ENCODE results near the gene INS.

The INS gene

DNA sequence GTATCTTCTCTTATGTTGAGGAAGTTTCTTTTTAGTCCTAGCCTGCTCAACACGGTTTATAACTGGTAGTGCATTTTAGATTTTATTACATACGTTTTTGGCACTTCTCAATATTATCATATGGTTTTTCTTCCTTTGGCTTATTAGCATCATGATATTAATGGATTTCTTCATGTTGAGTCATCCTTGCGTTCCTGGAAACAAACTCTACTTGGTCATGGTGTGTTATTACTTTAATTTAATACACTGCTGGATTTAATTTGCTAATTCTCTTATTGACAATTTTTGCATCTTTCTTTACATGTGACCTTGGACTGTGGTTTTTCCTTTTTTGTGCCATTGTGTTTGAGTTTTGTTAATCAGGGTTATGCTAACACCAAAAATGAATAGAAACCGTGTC lies 42.3 kb downstream of the INS start:
- TF ChIP-seq, protein P1, sequence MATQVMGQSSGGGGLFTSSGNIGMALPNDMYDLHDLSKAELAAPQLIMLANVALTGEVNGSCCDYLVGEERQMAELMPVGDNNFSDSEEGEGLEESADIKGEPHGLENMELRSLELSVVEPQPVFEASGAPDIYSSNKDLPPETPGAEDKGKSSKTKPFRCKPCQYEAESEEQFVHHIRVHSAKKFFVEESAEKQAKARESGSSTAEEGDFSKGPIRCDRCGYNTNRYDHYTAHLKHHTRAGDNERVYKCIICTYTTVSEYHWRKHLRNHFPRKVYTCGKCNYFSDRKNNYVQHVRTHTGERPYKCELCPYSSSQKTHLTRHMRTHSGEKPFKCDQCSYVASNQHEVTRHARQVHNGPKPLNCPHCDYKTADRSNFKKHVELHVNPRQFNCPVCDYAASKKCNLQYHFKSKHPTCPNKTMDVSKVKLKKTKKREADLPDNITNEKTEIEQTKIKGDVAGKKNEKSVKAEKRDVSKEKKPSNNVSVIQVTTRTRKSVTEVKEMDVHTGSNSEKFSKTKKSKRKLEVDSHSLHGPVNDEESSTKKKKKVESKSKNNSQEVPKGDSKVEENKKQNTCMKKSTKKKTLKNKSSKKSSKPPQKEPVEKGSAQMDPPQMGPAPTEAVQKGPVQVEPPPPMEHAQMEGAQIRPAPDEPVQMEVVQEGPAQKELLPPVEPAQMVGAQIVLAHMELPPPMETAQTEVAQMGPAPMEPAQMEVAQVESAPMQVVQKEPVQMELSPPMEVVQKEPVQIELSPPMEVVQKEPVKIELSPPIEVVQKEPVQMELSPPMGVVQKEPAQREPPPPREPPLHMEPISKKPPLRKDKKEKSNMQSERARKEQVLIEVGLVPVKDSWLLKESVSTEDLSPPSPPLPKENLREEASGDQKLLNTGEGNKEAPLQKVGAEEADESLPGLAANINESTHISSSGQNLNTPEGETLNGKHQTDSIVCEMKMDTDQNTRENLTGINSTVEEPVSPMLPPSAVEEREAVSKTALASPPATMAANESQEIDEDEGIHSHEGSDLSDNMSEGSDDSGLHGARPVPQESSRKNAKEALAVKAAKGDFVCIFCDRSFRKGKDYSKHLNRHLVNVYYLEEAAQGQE (IDR thresholded peaks at IDR 0.05; ENCODE audit: insufficient replicate concordance, low read depth): no peak
- TF ChIP-seq, protein P2, sequence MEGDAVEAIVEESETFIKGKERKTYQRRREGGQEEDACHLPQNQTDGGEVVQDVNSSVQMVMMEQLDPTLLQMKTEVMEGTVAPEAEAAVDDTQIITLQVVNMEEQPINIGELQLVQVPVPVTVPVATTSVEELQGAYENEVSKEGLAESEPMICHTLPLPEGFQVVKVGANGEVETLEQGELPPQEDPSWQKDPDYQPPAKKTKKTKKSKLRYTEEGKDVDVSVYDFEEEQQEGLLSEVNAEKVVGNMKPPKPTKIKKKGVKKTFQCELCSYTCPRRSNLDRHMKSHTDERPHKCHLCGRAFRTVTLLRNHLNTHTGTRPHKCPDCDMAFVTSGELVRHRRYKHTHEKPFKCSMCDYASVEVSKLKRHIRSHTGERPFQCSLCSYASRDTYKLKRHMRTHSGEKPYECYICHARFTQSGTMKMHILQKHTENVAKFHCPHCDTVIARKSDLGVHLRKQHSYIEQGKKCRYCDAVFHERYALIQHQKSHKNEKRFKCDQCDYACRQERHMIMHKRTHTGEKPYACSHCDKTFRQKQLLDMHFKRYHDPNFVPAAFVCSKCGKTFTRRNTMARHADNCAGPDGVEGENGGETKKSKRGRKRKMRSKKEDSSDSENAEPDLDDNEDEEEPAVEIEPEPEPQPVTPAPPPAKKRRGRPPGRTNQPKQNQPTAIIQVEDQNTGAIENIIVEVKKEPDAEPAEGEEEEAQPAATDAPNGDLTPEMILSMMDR (IDR thresholded peaks at IDR 0.05; ENCODE audit: insufficient read depth, low read length): no peak
- TF ChIP-seq POLR2AphosphoS5 (IDR thresholded peaks at IDR 0.05; ENCODE audit: low read depth) (no peak), GABPA (IDR thresholded peaks at IDR 0.05; ENCODE audit: low read depth) (no peak), SPI1 (IDR thresholded peaks at IDR 0.05; ENCODE audit: borderline replicate concordance, low read depth) (no peak)
- no peak overlapping the region for H3K4me3 ChIP-seq (replicated peaks; ENCODE audit: insufficient read depth, low read length)
- H3K27ac ChIP-seq (replicated peaks): no peak overlapping the region
- peaks cover 4% of the 10 kb centered on the region for H3K27me3 ChIP-seq (ENCODE audit: insufficient read depth, poor library complexity, severe bottlenecking)
- no peak for DNase-seq (ENCODE audit: low read depth in 1 of 2, low spot score in 1 of 2)

DNA sequence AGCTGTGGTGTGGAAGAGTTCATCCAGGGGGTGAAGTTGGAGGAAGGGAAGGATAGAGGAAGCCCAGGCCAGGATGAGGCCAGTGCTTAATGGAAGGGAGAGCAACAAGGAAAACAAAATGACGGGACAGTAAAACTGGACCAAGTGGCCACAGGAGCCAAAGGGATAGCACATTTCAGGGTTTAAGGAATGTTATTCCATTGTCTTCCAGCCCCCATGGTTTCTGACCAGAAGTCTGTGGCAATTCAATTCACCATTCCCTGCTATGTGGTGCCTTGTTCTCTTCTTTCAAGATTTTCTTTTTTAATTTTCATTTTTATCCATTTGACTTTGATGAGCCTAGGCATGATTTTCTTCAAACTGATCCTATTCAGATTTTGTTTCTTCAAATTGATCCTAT lies 44.3 kb downstream of the INS start:
- TF ChIP-seq, protein P2 (IDR thresholded peaks at IDR 0.05; ENCODE audit: insufficient read depth, low read length): no peak
- TF ChIP-seq POLR2AphosphoS5 (IDR thresholded peaks at IDR 0.05; ENCODE audit: low read depth) (no peak), SPI1 (IDR thresholded peaks at IDR 0.05; ENCODE audit: borderline replicate concordance, low read depth) (no peak), GABPA (IDR thresholded peaks at IDR 0.05; ENCODE audit: low read depth) (no peak)
- TF ChIP-seq, protein P1 (IDR thresholded peaks at IDR 0.05; ENCODE audit: insufficient replicate concordance, low read depth): no peak
- no peak overlapping the region for H3K27ac ChIP-seq (replicated peaks)
- no peak overlapping the region for H3K4me3 ChIP-seq (replicated peaks; ENCODE audit: insufficient read depth, low read length)

DNA sequence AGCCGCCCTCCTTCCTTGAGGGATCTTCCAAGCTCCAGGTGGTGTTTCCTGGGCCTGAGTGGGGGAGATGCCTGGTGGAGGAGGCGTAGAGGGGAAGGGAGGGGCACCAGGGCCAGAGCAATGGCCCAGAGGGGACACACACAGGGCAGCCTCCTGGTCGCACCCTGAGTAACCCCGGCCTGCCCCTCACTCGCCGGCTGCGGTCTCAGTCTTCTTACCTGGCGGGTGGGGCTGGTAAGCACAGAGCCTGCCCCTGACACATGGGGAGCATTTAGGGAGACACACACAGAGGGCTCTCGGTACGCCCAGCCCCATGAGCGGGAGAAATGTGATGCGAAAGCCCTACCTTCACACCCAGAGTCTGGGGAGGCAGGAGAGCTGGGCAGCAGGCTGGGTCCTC lies 45.7 kb downstream of the INS start:
- H3K27me3 ChIP-seq (ENCODE audit: insufficient read depth, poor library complexity, severe bottlenecking): peaks cover 4% of the 10 kb centered on the region
- TF ChIP-seq SPI1 (IDR thresholded peaks at IDR 0.05; ENCODE audit: borderline replicate concordance, low read depth) (no peak), GABPA (IDR thresholded peaks at IDR 0.05; ENCODE audit: low read depth) (no peak), POLR2AphosphoS5 (IDR thresholded peaks at IDR 0.05; ENCODE audit: low read depth) (no peak)
- TF ChIP-seq, protein P2 (IDR thresholded peaks at IDR 0.05; ENCODE audit: insufficient read depth, low read length): no peak
- TF ChIP-seq, protein P1 (IDR thresholded peaks at IDR 0.05; ENCODE audit: insufficient replicate concordance, low read depth): no peak
- DNase-seq (ENCODE audit: low read depth in 1 of 2, low spot score in 1 of 2): no peak
- no peak overlapping the region for H3K27ac ChIP-seq (replicated peaks)
- H3K4me3 ChIP-seq (replicated peaks; ENCODE audit: insufficient read depth, low read length): no peak overlapping the region

More for the DNA sequence above, 44.3 kb downstream of the INS start:
- DNase-seq (ENCODE audit: low read depth in 1 of 2, low spot score in 1 of 2): no peak
- peaks cover 4% of the 10 kb centered on the region for H3K27me3 ChIP-seq (ENCODE audit: insufficient read depth, poor library complexity, severe bottlenecking)
